OCI-LY7 (cell line): Measurements from ENCODE around the gene FOLR1. TPM values are rescaled to one million over a fixed set of nuclear protein-coding genes. Genes with fewer than 3 reads are reported as not detected.

Experiments used
- total RNA-seq, 2 experiments: library from RNA; depleted of rRNA in 1 of 2; stranded (reverse); fragments of >200 nt in 1 of 2; shearing (Covaris generic) in 1 of 2; gene quantifications; 2 replicates each; pipeline ENCODE4 v1.2.3, GENCODE V29; 2014 to 2022

FOLR1 gene
- total RNA-seq, 2 experiments from 2014 or later = not detected

Other genes starting within 250 kb of the FOLR1 start
- gene IL18BP, start 193.2 kb upstream of the FOLR1 start, total RNA-seq (2014; rRNA removed; shearing (Covaris generic)) = 4.2 and 5.7 TPM in 2 replicates
- 10.3 and 12.4 TPM in 2 replicates for gene IL18BP, start 193.2 kb upstream of the FOLR1 start, total RNA-seq (2022)
- 159 and 160 TPM in 2 replicates for gene NUMA1, start 111.6 kb upstream of the FOLR1 start, total RNA-seq (2014; rRNA removed; shearing (Covaris generic))
- gene NUMA1, start 111.6 kb upstream of the FOLR1 start, total RNA-seq (2022) = 148 and 172 TPM in 2 replicates
- 15.3 and 21.1 TPM in 2 replicates for gene LRRC51, start 111.3 kb upstream of the FOLR1 start, total RNA-seq (2014; rRNA removed; shearing (Covaris generic))
- gene LRRC51, start 111.3 kb upstream of the FOLR1 start, total RNA-seq (2022) = 9.9 and 10.8 TPM in 2 replicates
- 50.7 and 64.1 TPM in 2 replicates for gene LAMTOR1, start 88.8 kb upstream of the FOLR1 start, total RNA-seq (2014; rRNA removed; shearing (Covaris generic))
- gene LAMTOR1, start 88.8 kb upstream of the FOLR1 start, total RNA-seq (2022) = 58.6 and 61.8 TPM in 2 replicates
- gene TOMT, start 86.2 kb upstream of the FOLR1 start, total RNA-seq (2014; rRNA removed; shearing (Covaris generic)) = not detected in 2 replicates
- gene TOMT, start 86.2 kb upstream of the FOLR1 start, total RNA-seq (2022) = not detected in 2 replicates
- 48.2 and 77.7 TPM in 2 replicates for gene ANAPC15, start 79.4 kb upstream of the FOLR1 start, total RNA-seq (2014; rRNA removed; shearing (Covaris generic))
- 61.2 and 62.4 TPM in 2 replicates for gene ANAPC15, start 79.4 kb upstream of the FOLR1 start, total RNA-seq (2022)
- not detected in 2 replicates for gene FOLR3, start 56.4 kb upstream of the FOLR1 start, total RNA-seq (2014; rRNA removed; shearing (Covaris generic))
- gene FOLR3, start 56.4 kb upstream of the FOLR1 start, total RNA-seq (2022) = not detected in 2 replicates
- gene FOLR2, start 24.7 kb downstream of the FOLR1 start, total RNA-seq (2014; rRNA removed; shearing (Covaris generic)) = 13.4 and 14.4 TPM in 2 replicates
- 12.8 and 14.6 TPM in 2 replicates for gene FOLR2, start 24.7 kb downstream of the FOLR1 start, total RNA-seq (2022)
- 60.9 and 103 TPM in 2 replicates for gene INPPL1, start 32.6 kb downstream of the FOLR1 start, total RNA-seq (2014; rRNA removed; shearing (Covaris generic))
- gene INPPL1, start 32.6 kb downstream of the FOLR1 start, total RNA-seq (2022) = 195 and 216 TPM in 2 replicates
- not detected in 2 replicates for gene PHOX2A, start 52.0 kb downstream of the FOLR1 start, total RNA-seq (2014; rRNA removed; shearing (Covaris generic))
- not detected in 2 replicates for gene PHOX2A, start 52.0 kb downstream of the FOLR1 start, total RNA-seq (2022)
- 20.7 and 21.0 TPM in 2 replicates for gene CLPB, start 242.4 kb downstream of the FOLR1 start, total RNA-seq (2014; rRNA removed; shearing (Covaris generic))
- 25.8 and 27.1 TPM in 2 replicates for gene CLPB, start 242.4 kb downstream of the FOLR1 start, total RNA-seq (2022)